Suppressor macrophage treated with lipopolysaccharide for 4 hours (primary cell): ENCODE measurements around the gene PROSER3.
"Not testable (repeated sequence)": the region's sequence is repeated elsewhere in the genome, so short reads cannot be mapped to it uniquely, and the experiment has no call there.

ENCODE experiments used
- DNase-seq: peaks from one replicate; pipeline ENCODE4 v3.0.0-alpha.2; 2020

The PROSER3 gene

GRCh38 chr19:35722897-35723296, 35.1 kb upstream of the PROSER3 start:
- DNase-seq: no peak

- DNase-seq: no peak
Measured at GRCh38 chr19:35723671-35724070, 34.3 kb upstream of the PROSER3 start.

GRCh38 chr19:35724132-35724531, 33.8 kb upstream of the PROSER3 start:
- DNase-seq: not testable (repeated sequence)

GRCh38 chr19:35724560-35724959, 33.4 kb upstream of the PROSER3 start:
- DNase-seq: no peak

GRCh38 chr19:35725216-35725861, 32.6 kb upstream of the PROSER3 start:
- no peak for DNase-seq

- DNase-seq: no peak
Measured at GRCh38 chr19:35727053-35727955, 30.7 kb upstream of the PROSER3 start.

- no peak for DNase-seq
Measured at GRCh38 chr19:35727956-35728706, 29.8 kb upstream of the PROSER3 start.

- no peak for DNase-seq
Measured at GRCh38 chr19:35729021-35729420, 29.0 kb upstream of the PROSER3 start.

GRCh38 chr19:35729763-35730162, 28.2 kb upstream of the PROSER3 start:
- DNase-seq: no peak

GRCh38 chr19:35730326-35730725, 27.6 kb upstream of the PROSER3 start:
- DNase-seq: no peak

- no peak for DNase-seq
Measured at GRCh38 chr19:35731353-35731752, 26.6 kb upstream of the PROSER3 start.

- no peak for DNase-seq
Measured at GRCh38 chr19:35731779-35732405, 26.1 kb upstream of the PROSER3 start.

GRCh38 chr19:35732540-35733179, 25.3 kb upstream of the PROSER3 start:
- DNase-seq: no peak

- DNase-seq: no peak
Measured at GRCh38 chr19:35733180-35734125, 24.5 kb upstream of the PROSER3 start.

GRCh38 chr19:35734273-35734672, 23.7 kb upstream of the PROSER3 start:
- no peak for DNase-seq

GRCh38 chr19:35734889-35735288, 23.1 kb upstream of the PROSER3 start:
- no peak for DNase-seq

- DNase-seq: no peak
Measured at GRCh38 chr19:35736913-35737886, 20.8 kb upstream of the PROSER3 start.

- DNase-seq: no peak
Measured at GRCh38 chr19:35738021-35738886, 19.7 kb upstream of the PROSER3 start.

GRCh38 chr19:35738887-35739229, 19.1 kb upstream of the PROSER3 start:
- DNase-seq: no peak
